Testis (tissue), 2 donors: ENCODE data around the gene HMCES.

ENCODE experiments used
- POLR2A ChIP-seq: fragments of 450-650 bp; IDR thresholded peaks from one replicate; pipeline ENCODE4 v1.6.1; 2017; ENCODE audit warnings: antibody characterized with exemption, mild to moderate bottlenecking, moderate library complexity
- TF ChIP-seq, protein P1 (sequence below), 3 experiments: fragments of 450-650 bp in 2 of 3; fragments of 200-600 bp in 1 of 3; sonication (generic) in 1 of 3; IDR thresholded peaks; one replicate each; pipeline ENCODE4 v1.5.1; 2016 to 2019; ENCODE audit warnings: antibody characterized with exemption in 3 of 3, mild to moderate bottlenecking in 2 of 3, moderate library complexity in 1 of 3

GRCh38 chr3:129317848-129318247 lies 39.2 kb downstream of the HMCES start:
- TF ChIP-seq, protein P1, sequence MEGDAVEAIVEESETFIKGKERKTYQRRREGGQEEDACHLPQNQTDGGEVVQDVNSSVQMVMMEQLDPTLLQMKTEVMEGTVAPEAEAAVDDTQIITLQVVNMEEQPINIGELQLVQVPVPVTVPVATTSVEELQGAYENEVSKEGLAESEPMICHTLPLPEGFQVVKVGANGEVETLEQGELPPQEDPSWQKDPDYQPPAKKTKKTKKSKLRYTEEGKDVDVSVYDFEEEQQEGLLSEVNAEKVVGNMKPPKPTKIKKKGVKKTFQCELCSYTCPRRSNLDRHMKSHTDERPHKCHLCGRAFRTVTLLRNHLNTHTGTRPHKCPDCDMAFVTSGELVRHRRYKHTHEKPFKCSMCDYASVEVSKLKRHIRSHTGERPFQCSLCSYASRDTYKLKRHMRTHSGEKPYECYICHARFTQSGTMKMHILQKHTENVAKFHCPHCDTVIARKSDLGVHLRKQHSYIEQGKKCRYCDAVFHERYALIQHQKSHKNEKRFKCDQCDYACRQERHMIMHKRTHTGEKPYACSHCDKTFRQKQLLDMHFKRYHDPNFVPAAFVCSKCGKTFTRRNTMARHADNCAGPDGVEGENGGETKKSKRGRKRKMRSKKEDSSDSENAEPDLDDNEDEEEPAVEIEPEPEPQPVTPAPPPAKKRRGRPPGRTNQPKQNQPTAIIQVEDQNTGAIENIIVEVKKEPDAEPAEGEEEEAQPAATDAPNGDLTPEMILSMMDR (IDR thresholded peaks at IDR 0.05) = no peak
- no peak for TF ChIP-seq POLR2A
